Measurements from ENCODE around the gene EFNA3.

DNA sequence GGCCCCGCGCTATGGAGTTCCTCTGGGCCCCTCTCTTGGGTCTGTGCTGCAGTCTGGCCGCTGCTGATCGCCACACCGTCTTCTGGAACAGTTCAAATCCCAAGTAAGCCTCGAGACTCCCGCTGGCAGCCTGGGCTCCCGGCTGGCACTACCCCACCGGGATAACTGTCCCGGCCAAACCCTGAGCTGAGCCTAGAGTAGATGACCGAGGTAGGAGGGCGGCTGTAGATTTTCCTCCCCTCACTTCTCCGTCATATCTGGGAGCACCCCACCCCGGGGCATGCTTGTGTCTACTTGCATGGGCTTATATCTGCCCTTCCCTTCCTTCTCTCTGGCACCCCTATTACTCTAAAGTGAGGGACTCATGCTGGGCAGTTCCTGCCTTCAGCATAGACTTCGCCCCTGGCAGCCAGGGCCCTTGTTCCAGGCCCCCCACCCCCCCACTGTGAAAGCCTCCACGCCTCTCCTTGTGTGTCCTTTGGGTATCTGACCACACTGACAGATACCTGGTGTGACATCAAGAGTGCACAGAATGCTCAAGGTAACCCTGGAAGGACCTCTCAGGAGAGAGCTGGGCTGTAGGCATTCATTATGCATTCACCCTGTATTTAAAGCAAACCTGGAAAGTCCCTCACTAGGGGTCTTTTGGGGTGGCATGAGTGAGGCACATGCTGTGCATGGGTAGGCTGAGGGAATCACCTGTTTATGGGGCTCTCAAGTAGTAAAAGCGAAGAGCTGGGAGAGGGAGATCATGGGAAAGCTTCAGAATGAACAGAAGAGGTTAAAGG lies 49.5 kb downstream of the EFNA3 start:
- no peak for TF ChIP-seq GATA2 (IDR thresholded peaks at IDR 0.05; ENCODE audit: low read depth, low read length)
- TF ChIP-seq GATA3 (IDR thresholded peaks at IDR 0.05; ENCODE audit: low read depth, low read length), result no peak
